Suprapubic skin (tissue), 4 donors: ENCODE measurements around the gene ZNF8. TPM values are rescaled to one million over a fixed set of nuclear protein-coding genes. Genes with fewer than 3 reads are reported as not detected.

Source experiments
- DNase-seq, 2 donors: peaks; one replicate each; pipeline ENCODE4 v3.0.0-alpha.2; 2019; ENCODE audit warnings: low spot score in 2 of 2
- H3K27ac ChIP-seq: fragments of 200-600 bp; sonication (generic); one replicate; pipeline ENCODE4 v1.5.1; 2019
- H3K27me3 ChIP-seq: fragments of 200-600 bp; sonication (generic); one replicate; pipeline ENCODE4 v1.5.1; 2019
- H3K36me3 ChIP-seq: fragments of 200-600 bp; sonication (generic); one replicate; pipeline ENCODE4 v1.5.1; 2019
- H3K4me1 ChIP-seq: fragments of 200-600 bp; sonication (generic); one replicate; pipeline ENCODE4 v1.5.1; 2019
- H3K4me3 ChIP-seq: fragments of 200-600 bp; sonication (generic); one replicate; pipeline ENCODE4 v1.5.1; 2019; ENCODE audit warnings: mild to moderate bottlenecking
- H3K9me3 ChIP-seq: fragments of 200-600 bp; sonication (generic); one replicate; pipeline ENCODE4 v1.5.1; 2019
- CTCF ChIP-seq, 2 donors: fragments of 200-600 bp in 1 of 2; fragments of 450-650 bp in 1 of 2; sonication (generic) in 1 of 2; IDR thresholded peaks; one replicate each; pipeline ENCODE4 v1.5.1; 2016 to 2019; ENCODE audit warnings: antibody characterized with exemption in 2 of 2, mild to moderate bottlenecking in 1 of 2, moderate library complexity in 1 of 2
- EP300 ChIP-seq: sonication (generic); formaldehyde crosslinking; IDR thresholded peaks from one replicate; pipeline ENCODE4 v1.6.1; 2017; ENCODE audit warnings: antibody characterized with exemption
- POLR2A ChIP-seq, 2 donors: fragments of 450-650 bp; IDR thresholded peaks; one replicate each; pipeline ENCODE4 v1.6.1; 2017; ENCODE audit warnings: antibody characterized with exemption in 2 of 2, mild to moderate bottlenecking in 2 of 2, moderate library complexity in 2 of 2
- POLR2AphosphoS5 ChIP-seq, 3 donors: sonication (generic); formaldehyde crosslinking; IDR thresholded peaks; one replicate each; pipeline ENCODE4 v1.6.1; 2017; ENCODE audit warnings: antibody characterized with exemption in 3 of 3
- WGBS: methylation state at CpG from one replicate; pipeline ENCODE4 v1.1.5; 2018; 5-methylcytosine and 5-hydroxymethylcytosine counted together
- total RNA-seq, 4 donors: library from RNA; depleted of rRNA; stranded (reverse); fragments of >200 nt; gene quantifications; one replicate each; pipeline ENCODE4 v1.1.0, GENCODE V29; 2016

Gene ZNF8
- total RNA-seq, 4 donors from 2014 or later = 8.3 to 15.6 (median 8.7) TPM

- TF ChIP-seq POLR2AphosphoS5 (IDR thresholded peaks at IDR 0.05) (no peak), CTCF (IDR thresholded peaks at IDR 0.05) (no peak), EP300 (no peak), POLR2A (IDR thresholded peaks at IDR 0.05) (no peak)
- no peak for DNase-seq
- H3K4me1 ChIP-seq = peaks cover 27% of the 10 kb centered on the region
- no peaks in the 10 kb centered on the region for H3K9me3 ChIP-seq
- H3K27ac ChIP-seq = peak overlapping the region; percentile 88
- no peaks in the 10 kb centered on the region for H3K27me3 ChIP-seq
- H3K36me3 ChIP-seq = no peaks in the 10 kb centered on the region
- WGBS = 0% methylated on average over 9 of the region's 9 CpGs
- peak overlapping the region; percentile 89 for H3K4me3 ChIP-seq
These were observed 47.8 kb downstream of the ZNF8 start for GRCh38 chr19:58326501-58326913.

DNA sequence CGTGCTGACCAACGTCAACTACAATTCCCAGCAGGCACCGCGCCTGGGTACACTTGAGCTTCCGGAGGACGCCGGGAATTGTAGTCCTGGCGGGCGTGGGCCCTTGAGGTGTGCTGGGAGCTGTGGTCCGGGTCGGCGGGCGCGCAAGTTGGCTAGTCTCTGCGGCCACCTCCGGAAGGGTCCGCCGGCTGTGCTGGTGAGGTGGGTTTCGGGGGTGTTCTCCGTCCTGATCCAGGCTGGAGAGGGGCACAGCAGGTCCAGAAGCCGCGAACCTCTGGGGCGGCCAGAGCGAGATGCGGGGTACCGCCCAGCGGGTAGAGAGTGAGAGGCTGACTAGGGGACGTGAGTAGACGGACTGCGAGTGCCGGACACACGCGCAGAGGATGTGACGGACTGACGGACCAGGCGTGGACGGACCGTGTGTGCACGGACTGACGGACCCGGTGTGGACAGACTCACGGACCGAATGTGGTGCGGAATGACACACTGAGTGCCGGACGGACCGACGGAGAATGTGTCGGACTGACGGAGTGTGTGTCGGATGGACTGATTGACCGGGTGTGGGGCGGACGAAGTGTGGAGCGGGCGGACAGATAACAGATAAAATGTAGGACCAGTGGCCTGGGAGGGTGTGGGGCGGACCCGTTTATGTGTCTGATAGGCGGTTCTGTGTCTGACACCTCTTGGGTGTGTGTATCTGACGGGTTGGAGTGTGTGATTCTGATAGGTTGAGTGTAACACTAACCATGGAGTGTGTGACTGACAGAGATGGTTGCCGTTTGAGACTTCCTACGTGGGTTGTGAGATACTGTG is 48.4 kb downstream of the ZNF8 start, which contains the start of gene ZSCAN22:
TSS of gene ZSCAN22 (plus strand) at position 81 of the 813 bp plus-strand sequence. CDS start 7,809 bp downstream, outside the sequence.
- TF ChIP-seq POLR2AphosphoS5 (IDR thresholded peaks at IDR 0.05) (peak in 2 of 3 donors; percentile 49 to 82), EP300 (no peak)
- Histone ChIP-seq H3K27ac (peak within 1 kb of the TSS; percentile 88), H3K27me3 (no peaks in the 10 kb centered on the region), H3K4me1 (peaks cover 27% of the 10 kb centered on the region), H3K36me3 (no peaks in the 10 kb centered on the region), H3K9me3 (no peaks in the 10 kb centered on the region), H3K4me3 (peak within 1 kb of the TSS; percentile 89)
- DNase-seq = peak; percentile 97
- WGBS = under 1% methylated on average over 44 of the region's 62 CpGs

DNA sequence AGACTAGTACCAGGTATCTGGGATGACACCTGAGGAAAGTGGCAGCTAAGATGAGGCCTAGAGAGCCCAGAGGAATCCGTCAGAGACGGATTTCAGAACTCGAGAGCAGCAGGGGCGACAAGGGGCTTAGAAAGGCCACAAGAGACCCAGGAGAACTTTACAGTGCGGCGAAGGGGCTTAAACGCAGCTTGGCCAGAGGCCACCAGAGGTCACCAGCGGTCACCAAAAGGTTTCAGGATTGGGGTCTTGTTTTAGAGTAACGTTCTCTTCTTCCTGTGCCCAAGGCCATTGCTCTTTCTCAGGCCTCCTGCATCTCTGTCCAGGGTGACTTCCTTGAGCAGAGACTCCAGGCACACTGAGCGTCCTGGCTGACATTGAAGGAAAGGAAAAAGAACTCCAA is 50.2 kb downstream of the ZNF8 start:
- WGBS = 76% methylated on average over 10 of the region's 10 CpGs
- TF ChIP-seq CTCF (IDR thresholded peaks at IDR 0.05) (no peak), EP300 (no peak), POLR2A (IDR thresholded peaks at IDR 0.05) (no peak), POLR2AphosphoS5 (IDR thresholded peaks at IDR 0.05) (no peak)
- no peaks in the 10 kb centered on the region for H3K9me3 ChIP-seq
- H3K4me1 ChIP-seq = peaks cover 27% of the 10 kb centered on the region
- H3K36me3 ChIP-seq = no peaks in the 10 kb centered on the region
- no peak for DNase-seq
- no peaks in the 10 kb centered on the region for H3K27me3 ChIP-seq
- H3K27ac ChIP-seq = no peak overlapping the region
- no peak overlapping the region for H3K4me3 ChIP-seq

GRCh38 chr19:58330458-58330857 is 51.7 kb downstream of the ZNF8 start:
- Histone ChIP-seq H3K36me3 (peaks cover 7% of the 10 kb centered on the region), H3K27me3 (no peaks in the 10 kb centered on the region), H3K27ac (no peak overlapping the region), H3K4me1 (peaks cover 23% of the 10 kb centered on the region), H3K9me3 (no peaks in the 10 kb centered on the region), H3K4me3 (no peak overlapping the region)
- DNase-seq = no peak
- WGBS = 72% methylated on average over 4 of the region's 4 CpGs
- TF ChIP-seq POLR2A (IDR thresholded peaks at IDR 0.05) (no peak), CTCF (IDR thresholded peaks at IDR 0.05) (no peak)

DNA sequence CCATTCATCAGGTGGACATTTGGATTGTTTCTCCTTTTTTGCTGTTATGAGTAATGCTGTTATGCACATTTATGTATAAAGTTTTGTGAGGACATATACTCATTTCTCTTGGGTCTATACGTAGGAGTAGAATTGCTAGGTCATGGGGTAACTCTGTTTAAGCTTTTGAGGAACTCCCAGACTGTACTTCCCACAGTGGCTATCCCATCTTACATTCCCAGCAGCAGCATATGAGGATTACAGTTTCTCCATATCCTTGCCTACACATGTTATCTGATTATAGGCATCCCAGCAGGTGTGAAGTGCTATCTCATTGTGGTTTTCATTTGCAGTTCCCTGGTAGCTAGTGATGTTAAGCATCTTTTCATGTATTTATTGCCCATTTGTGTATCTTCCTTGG is 53.9 kb downstream of the ZNF8 start:
- Histone ChIP-seq H3K4me3 (no peak overlapping the region), H3K27me3 (no peaks in the 10 kb centered on the region), H3K9me3 (no peaks in the 10 kb centered on the region), H3K36me3 (peaks cover 20% of the 10 kb centered on the region), H3K27ac (no peak overlapping the region), H3K4me1 (peaks cover 9% of the 10 kb centered on the region)
- WGBS = 87% methylated on average over 1 of the region's 1 CpG
- TF ChIP-seq EP300 (no peak), POLR2A (IDR thresholded peaks at IDR 0.05) (no peak), POLR2AphosphoS5 (IDR thresholded peaks at IDR 0.05) (no peak), CTCF (IDR thresholded peaks at IDR 0.05) (no peak)
- no peak for DNase-seq
